Liver (tissue), 9 donors: Measurements from ENCODE around the gene WDR27. TPM values are rescaled to one million over a fixed set of nuclear protein-coding genes. Genes with fewer than 3 reads are reported as not detected.

ENCODE experiments used
- DNase-seq: peaks from one replicate; pipeline ENCODE4 v3.0.0-alpha.2; 2017; ENCODE audit warnings: low spot score
- H3K27ac ChIP-seq, 2 donors: one replicate each; pipeline ENCODE4 v1.7.0; 2013; ENCODE audit warnings: inconsistent platforms in 2 of 2, low read length in 2 of 2, control low read depth in 1 of 2, low read depth in 1 of 2, mild to moderate bottlenecking in 1 of 2
- H3K27me3 ChIP-seq, 4 donors: one replicate each; pipeline versions ENCODE4 v1.6.1 to v1.7.0; 2013; ENCODE audit warnings: low read length in 3 of 4, inconsistent platforms in 1 of 4, mild to moderate bottlenecking in 1 of 4, moderate library complexity in 1 of 4; ENCODE audit not compliant: control insufficient read depth in 4 of 4, insufficient read depth in 4 of 4
- H3K36me3 ChIP-seq, 4 donors: one replicate each; pipeline versions ENCODE4 v1.6.1 to v1.7.0; 2013; ENCODE audit warnings: low read length in 3 of 4, mild to moderate bottlenecking in 3 of 4, low read depth in 1 of 4, moderate library complexity in 1 of 4; ENCODE audit not compliant: control insufficient read depth in 4 of 4, insufficient read depth in 3 of 4
- H3K4me1 ChIP-seq, 4 donors: one replicate each; pipeline versions ENCODE4 v1.6.1 to v1.7.0; 2013; ENCODE audit warnings: low read length in 3 of 4, mild to moderate bottlenecking in 3 of 4, moderate library complexity in 1 of 4; ENCODE audit not compliant: control insufficient read depth in 4 of 4, insufficient read depth in 4 of 4
- H3K4me3 ChIP-seq, 3 donors: one replicate each; pipeline versions ENCODE4 v1.6.1 to v1.7.0; 2013; ENCODE audit warnings: low read length in 3 of 3, control low read depth in 1 of 3, low read depth in 1 of 3, mild to moderate bottlenecking in 1 of 3
- H3K9ac ChIP-seq, 2 donors: one replicate each; pipeline ENCODE4 v1.7.0; 2013; ENCODE audit warnings: low read length in 2 of 2, mild to moderate bottlenecking in 2 of 2, moderate library complexity in 2 of 2, control low read depth in 1 of 2, low read depth in 1 of 2
- H3K9me3 ChIP-seq, 4 donors: one replicate each; pipeline versions ENCODE4 v1.6.1 to v1.7.0; 2013; ENCODE audit warnings: low read length in 3 of 4; ENCODE audit not compliant: control insufficient read depth in 4 of 4
- ATF3 ChIP-seq: IDR thresholded peaks from 2 replicates; pipeline ENCODE4 v1.6.1; 2016; ENCODE audit warnings: antibody characterized with exemption
- CTCF ChIP-seq: fragments of 150-350 bp; IDR thresholded peaks from 2 replicates; pipeline ENCODE4 v1.5.1; 2017; ENCODE audit warnings: improper control_type of control experiment, low read depth, low read length; ENCODE audit not compliant: missing input control
- EGR1 ChIP-seq, 2 donors: IDR thresholded peaks; 2 replicates each; pipeline ENCODE4 v1.6.1; 2016 to 2018; ENCODE audit warnings: antibody characterized with exemption in 2 of 2, low read depth in 2 of 2
- FOXA1 ChIP-seq: IDR thresholded peaks from 2 replicates; pipeline ENCODE4 v1.6.1; 2016; ENCODE audit warnings: antibody characterized with exemption
- FOXA2 ChIP-seq: IDR thresholded peaks from 2 replicates; pipeline ENCODE4 v1.6.1; 2016; ENCODE audit warnings: antibody characterized with exemption
- GABPA ChIP-seq, 2 donors: IDR thresholded peaks in 1 of 2; conservative IDR thresholded peaks in 1 of 2; 2 replicates each; pipeline ENCODE4 v1.6.1; 2016; ENCODE audit warnings: antibody characterized with exemption in 2 of 2, mild to moderate bottlenecking in 1 of 2, moderate library complexity in 1 of 2
- HNF4A ChIP-seq, 2 donors: conservative IDR thresholded peaks; 2 replicates each; pipeline ENCODE4 v1.6.1; 2016; ENCODE audit warnings: antibody characterized with exemption in 2 of 2, mild to moderate bottlenecking in 2 of 2
- HNF4G ChIP-seq: IDR thresholded peaks from 2 replicates; pipeline ENCODE4 v1.6.1; 2016; ENCODE audit warnings: antibody characterized with exemption
- JUND ChIP-seq, 2 donors: IDR thresholded peaks; 2 replicates each; pipeline ENCODE4 v1.6.1; 2016; ENCODE audit warnings: antibody characterized with exemption in 2 of 2
- MAX ChIP-seq: IDR thresholded peaks from 2 replicates; pipeline ENCODE4 v1.6.1; 2016; ENCODE audit warnings: antibody characterized with exemption
- NR2F2 ChIP-seq: IDR thresholded peaks from 2 replicates; pipeline ENCODE4 v1.6.1; 2016; ENCODE audit warnings: antibody characterized with exemption
- RAD21 ChIP-seq, 2 donors: IDR thresholded peaks; 2 replicates each; pipeline ENCODE4 v1.6.1; 2016; ENCODE audit warnings: antibody characterized with exemption in 2 of 2, mild to moderate bottlenecking in 2 of 2
- REST ChIP-seq: IDR thresholded peaks from 2 replicates; pipeline ENCODE4 v1.6.1; 2016; ENCODE audit warnings: antibody characterized with exemption, mild to moderate bottlenecking
- RXRA ChIP-seq, 2 donors: IDR thresholded peaks; 2 replicates each; pipeline ENCODE4 v1.6.1; 2017 to 2018; ENCODE audit warnings: antibody characterized with exemption in 2 of 2, mild to moderate bottlenecking in 1 of 2
- SP1 ChIP-seq: IDR thresholded peaks from 2 replicates; pipeline ENCODE4 v1.6.1; 2018; ENCODE audit warnings: antibody characterized with exemption, mild to moderate bottlenecking
- TAF1 ChIP-seq: conservative IDR thresholded peaks from 2 replicates; pipeline ENCODE4 v1.6.1; 2016; ENCODE audit warnings: antibody characterized with exemption, mild to moderate bottlenecking
- YY1 ChIP-seq: IDR thresholded peaks from 2 replicates; pipeline ENCODE4 v1.6.1; 2016; ENCODE audit warnings: antibody characterized with exemption, mild to moderate bottlenecking
- ZBTB33 ChIP-seq: IDR thresholded peaks from 2 replicates; pipeline ENCODE4 v1.6.1; 2016; ENCODE audit warnings: antibody characterized with exemption
- WGBS: extraction: QIAGEN DNeasy Blood & Tissue Kit; methylation state at CpG from one replicate; pipeline ENCODE4 v1.1.7; 2013; 5-methylcytosine and 5-hydroxymethylcytosine counted together
- polyA plus RNA-seq, 2 donors: library from polyadenylated mRNA; stranded (reverse) in 1 of 2; unstranded in 1 of 2; fragments of 200-250 nt in 1 of 2; fragments of >200 nt in 1 of 2; fragmentation: Nextera tagmentation in 1 of 2; extraction: Ambion mirVana in 1 of 2; gene quantifications; one replicate each; pipeline versions ENCODE4 v1.2.1 to v1.2.3, GENCODE V29; 2013 to 2015
- total RNA-seq, 2 donors: library from RNA; depleted of rRNA; stranded (reverse); fragments of >200 nt; gene quantifications; one replicate each; pipeline ENCODE4 v1.2.3, GENCODE V29; 2014
- donor health status: healthy.
- donor health status: healthy.
- donor health status: healthy.
- donor health status: healthy.
- donor health status: healthy.

WDR27 gene
- total and polyA plus RNA-seq, 4 donors, result 3.7 to 20.1 (median 7.7) TPM

GRCh38 chr6:169530752-169531123, 171.1 kb downstream of the WDR27 start:
- peak overlapping the region; percentile 64 to 78 for H3K27ac ChIP-seq
- no peak for DNase-seq
- no peaks in the 10 kb centered on the region for H3K27me3 ChIP-seq
- no peak overlapping the region for H3K9ac ChIP-seq
- 88% methylated on average over 1 of the region's 1 CpG for WGBS
- TF ChIP-seq FOXA1 (no peak), JUND (IDR thresholded peaks at IDR 0.05) (no peak), FOXA2 (no peak), EGR1 (IDR thresholded peaks at IDR 0.05; ENCODE audit: low read depth in 2 of 2) (no peak), HNF4A (conservative IDR thresholded peaks at IDR 0.05) (no peak), REST (no peak), YY1 (no peak), RAD21 (IDR thresholded peaks at IDR 0.05) (no peak), NR2F2 (no peak), TAF1 (no peak), ZBTB33 (no peak), SP1 (no peak), CTCF (no peak), MAX (no peak), RXRA (IDR thresholded peaks at IDR 0.05) (no peak), ATF3 (no peak), HNF4G (no peak), GABPA (IDR thresholded peaks at IDR 0.05 in 1 of 2, conservative IDR thresholded peaks at IDR 0.05 in 1 of 2) (no peak)
- H3K9me3 ChIP-seq, result peaks cover 5 to 6% (median 5%) of the 10 kb centered on the region in 4 donors
- peaks cover 0 to 27% (median 18%) of the 10 kb centered on the region in 4 donors for H3K4me1 ChIP-seq
- no peaks in the 10 kb centered on the region for H3K36me3 ChIP-seq
- no peak overlapping the region for H3K4me3 ChIP-seq
